Measurements from ENCODE around the gene CALML4.

DNA sequence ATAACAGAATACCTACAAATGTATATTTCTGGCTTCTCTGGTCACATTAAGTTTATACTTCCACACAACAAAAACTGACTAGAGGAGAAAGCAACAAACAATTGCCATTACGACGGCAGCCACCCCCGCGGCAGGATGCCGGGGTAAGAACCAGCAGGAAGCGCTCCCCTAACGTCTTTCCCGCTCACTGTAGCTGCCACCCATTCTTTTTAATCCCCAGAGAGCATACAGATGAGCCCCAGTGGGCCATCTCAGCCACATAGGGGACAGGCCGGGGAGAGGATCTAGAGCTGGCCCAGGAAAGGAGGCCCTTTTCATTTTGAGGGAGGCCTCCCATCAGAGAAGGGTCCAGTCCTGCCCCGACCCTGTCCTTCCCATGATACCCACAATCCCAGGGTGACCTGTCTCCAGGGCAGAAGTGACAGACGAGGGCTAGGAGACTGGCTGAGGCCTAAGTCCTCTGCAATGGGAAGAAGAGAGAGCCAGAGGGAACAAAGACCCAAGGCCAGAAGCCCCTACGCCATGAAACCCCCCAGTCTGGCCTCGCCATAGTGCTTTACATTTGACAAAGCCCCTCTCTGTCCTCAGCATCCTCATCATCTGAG is 3.6 kb upstream of the CALML4 start:
- TF ChIP-seq, protein P1, sequence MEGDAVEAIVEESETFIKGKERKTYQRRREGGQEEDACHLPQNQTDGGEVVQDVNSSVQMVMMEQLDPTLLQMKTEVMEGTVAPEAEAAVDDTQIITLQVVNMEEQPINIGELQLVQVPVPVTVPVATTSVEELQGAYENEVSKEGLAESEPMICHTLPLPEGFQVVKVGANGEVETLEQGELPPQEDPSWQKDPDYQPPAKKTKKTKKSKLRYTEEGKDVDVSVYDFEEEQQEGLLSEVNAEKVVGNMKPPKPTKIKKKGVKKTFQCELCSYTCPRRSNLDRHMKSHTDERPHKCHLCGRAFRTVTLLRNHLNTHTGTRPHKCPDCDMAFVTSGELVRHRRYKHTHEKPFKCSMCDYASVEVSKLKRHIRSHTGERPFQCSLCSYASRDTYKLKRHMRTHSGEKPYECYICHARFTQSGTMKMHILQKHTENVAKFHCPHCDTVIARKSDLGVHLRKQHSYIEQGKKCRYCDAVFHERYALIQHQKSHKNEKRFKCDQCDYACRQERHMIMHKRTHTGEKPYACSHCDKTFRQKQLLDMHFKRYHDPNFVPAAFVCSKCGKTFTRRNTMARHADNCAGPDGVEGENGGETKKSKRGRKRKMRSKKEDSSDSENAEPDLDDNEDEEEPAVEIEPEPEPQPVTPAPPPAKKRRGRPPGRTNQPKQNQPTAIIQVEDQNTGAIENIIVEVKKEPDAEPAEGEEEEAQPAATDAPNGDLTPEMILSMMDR (IDR thresholded peaks at IDR 0.05; ENCODE audit: insufficient read depth, low read depth, low read length) = no peak
- TF ChIP-seq EZH2 (IDR thresholded peaks at IDR 0.05; ENCODE audit: insufficient read depth, low read length) = no peak
